ENCODE results near the gene DNHD1. TPM values are rescaled to one million over a fixed set of nuclear protein-coding genes. Genes with fewer than 3 reads are reported as not detected.

Gene DNHD1
- total and polyA plus RNA-seq, 2 of the 13 experiments (the other 11 are each of a cell fraction or from before 2014, with no cell fraction given), result 2.7 to 9.3 TPM

DNA sequence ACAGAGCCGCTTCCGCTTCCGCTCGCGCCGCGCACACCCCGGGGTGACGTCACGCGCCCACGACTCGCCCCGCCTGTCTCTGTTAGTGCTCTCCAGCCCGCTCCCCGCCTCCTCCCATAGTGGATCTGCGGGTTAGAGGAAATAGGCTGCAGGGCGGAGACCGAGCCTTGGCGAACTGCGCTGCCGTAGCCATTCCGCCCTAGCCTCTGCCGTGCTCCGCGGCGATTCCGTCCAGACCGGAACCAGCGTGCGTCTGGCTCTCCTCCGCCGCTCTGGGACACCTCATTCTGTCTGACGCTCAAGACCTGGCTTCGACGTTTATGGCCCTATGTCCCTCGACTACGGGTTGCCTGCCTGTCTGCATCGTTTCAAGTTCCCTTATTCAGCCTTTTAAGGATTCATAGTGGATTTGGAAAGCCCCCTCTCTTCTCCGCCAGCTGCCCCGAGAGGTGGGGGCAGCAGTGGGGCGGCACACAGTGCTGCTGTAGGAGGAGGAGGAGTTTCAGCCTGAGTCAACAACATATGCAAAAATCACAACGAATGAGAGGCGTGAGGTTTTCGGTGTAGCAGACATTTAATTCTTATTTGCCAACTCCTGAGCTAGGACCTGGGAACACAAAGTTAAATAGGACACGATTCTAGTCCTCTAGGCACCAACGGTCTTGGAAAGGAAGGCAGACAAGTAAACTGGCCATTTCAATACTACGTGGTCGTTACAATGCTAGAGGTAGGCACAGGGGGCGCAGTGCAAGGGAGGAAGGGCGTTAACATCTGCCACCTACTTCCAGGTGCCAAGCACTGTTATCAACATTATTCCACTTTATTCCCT, 115.3 kb downstream of the DNHD1 start, which contains the start of gene TAF10 (continued):
- TF ChIP-seq ZBTB3 (CRISPR knock-in tag; IDR thresholded peaks at IDR 0.05; ENCODE audit: borderline replicate concordance, low read depth) (0 out of 2 replicates have a peak, but pooled peaks have one; percentile 69), SNAI1 (CRISPR knock-in tag; IDR thresholded peaks at IDR 0.05; ENCODE audit: borderline replicate concordance) (peak; percentile 66; the same call in 1 of the 2 replicates), GATAD1 (CRISPR knock-in tag; IDR thresholded peaks at IDR 0.05) (peak; percentile 81), FOXC1 (CRISPR knock-in tag; IDR thresholded peaks at IDR 0.05; ENCODE audit: borderline replicate concordance) (peak; percentile 76; the same call in 1 of the 2 replicates), THAP11 (CRISPR knock-in tag; IDR thresholded peaks at IDR 0.05) (peak; percentile 73), IRF2 (CRISPR knock-in tag; IDR thresholded peaks at IDR 0.05) (peak; percentile 56; the same call in 1 of the 2 replicates), ARID2 (CRISPR knock-in tag; IDR thresholded peaks at IDR 0.05; ENCODE audit: borderline replicate concordance) (no peak; the same call in 1 of the 2 replicates), IRX3 (CRISPR knock-in tag; IDR thresholded peaks at IDR 0.05; ENCODE audit: borderline replicate concordance, low read depth) (peak; percentile 53; the same call in 1 of the 2 replicates)
- TF ChIP-seq, protein P1, sequence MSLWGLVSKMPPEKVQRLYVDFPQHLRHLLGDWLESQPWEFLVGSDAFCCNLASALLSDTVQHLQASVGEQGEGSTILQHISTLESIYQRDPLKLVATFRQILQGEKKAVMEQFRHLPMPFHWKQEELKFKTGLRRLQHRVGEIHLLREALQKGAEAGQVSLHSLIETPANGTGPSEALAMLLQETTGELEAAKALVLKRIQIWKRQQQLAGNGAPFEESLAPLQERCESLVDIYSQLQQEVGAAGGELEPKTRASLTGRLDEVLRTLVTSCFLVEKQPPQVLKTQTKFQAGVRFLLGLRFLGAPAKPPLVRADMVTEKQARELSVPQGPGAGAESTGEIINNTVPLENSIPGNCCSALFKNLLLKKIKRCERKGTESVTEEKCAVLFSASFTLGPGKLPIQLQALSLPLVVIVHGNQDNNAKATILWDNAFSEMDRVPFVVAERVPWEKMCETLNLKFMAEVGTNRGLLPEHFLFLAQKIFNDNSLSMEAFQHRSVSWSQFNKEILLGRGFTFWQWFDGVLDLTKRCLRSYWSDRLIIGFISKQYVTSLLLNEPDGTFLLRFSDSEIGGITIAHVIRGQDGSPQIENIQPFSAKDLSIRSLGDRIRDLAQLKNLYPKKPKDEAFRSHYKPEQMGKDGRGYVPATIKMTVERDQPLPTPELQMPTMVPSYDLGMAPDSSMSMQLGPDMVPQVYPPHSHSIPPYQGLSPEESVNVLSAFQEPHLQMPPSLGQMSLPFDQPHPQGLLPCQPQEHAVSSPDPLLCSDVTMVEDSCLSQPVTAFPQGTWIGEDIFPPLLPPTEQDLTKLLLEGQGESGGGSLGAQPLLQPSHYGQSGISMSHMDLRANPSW (CRISPR knock-in tag; IDR thresholded peaks at IDR 0.05; ENCODE audit: borderline replicate concordance), result 0 out of 2 replicates have a peak, but pooled peaks have one; percentile 5

All from HepG2 (cell line).